NCI-H345 treated with DMSO at 0.1 percent for 48 hours (cell line): ENCODE data around the gene NT5C1B.

ENCODE experiments used
- DNase-seq: peaks from one replicate; lab custom pipeline; 2025; ENCODE audit not compliant: unreplicated experiment; lab: John Stamatoyannopoulos, UW

NT5C1B gene

DNA sequence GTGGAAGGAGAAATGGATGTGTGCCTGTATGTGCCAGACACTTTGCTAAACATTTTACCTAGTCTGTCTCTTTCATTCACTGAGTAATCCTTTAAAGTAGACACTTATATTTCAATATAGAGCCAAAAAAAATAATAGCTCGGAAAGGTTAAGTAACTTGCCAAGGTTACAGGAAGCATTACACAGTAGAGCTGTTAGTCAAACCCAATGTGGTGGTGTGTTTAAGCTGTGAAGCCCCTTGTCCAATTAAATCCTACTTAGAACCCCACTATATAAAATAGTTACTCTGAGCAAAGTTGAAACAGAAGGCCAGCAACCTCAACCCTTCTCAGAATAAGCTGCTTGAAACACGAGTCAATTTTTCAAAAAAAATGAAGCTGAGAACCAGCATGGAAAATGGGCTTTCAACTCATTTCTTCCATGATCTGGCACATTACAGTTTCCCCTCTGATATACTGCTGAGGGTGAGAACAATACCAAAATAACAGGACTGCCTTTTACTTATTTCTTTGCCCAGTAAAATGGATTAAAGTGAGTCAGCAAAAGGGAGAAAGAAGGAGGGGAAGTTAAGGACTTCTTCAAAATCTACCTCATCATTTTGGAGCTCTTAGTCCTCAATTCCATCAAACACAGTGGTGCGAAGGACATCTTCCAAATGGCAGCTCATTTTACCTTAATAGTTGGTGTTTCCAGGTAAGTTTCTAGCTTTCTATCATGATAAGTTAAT lies 36.9 kb downstream of the NT5C1B start:
- no peak for DNase-seq

GRCh38 chr2:18551623-18552022 lies 37.7 kb downstream of the NT5C1B start:
- DNase-seq, result no peak

DNA sequence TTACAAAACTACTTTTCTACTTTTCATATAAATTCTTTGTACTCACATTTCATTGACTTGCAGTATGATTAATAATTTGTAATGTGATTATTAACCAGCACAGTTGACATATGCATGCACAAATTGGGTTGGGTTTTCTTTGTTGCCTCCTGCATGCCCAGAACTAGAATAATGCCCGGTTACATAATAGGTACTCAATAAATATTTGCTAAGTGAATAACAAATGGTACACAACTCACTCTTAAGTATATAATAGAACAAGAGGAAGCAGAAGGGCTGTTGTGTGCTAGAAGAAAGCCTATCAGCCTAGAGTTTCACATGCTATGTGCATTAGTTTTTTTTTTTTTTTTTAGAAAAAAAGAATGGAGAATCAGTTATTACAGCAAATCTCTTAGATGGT lies 38.2 kb downstream of the NT5C1B start:
- DNase-seq, result no peak

DNA sequence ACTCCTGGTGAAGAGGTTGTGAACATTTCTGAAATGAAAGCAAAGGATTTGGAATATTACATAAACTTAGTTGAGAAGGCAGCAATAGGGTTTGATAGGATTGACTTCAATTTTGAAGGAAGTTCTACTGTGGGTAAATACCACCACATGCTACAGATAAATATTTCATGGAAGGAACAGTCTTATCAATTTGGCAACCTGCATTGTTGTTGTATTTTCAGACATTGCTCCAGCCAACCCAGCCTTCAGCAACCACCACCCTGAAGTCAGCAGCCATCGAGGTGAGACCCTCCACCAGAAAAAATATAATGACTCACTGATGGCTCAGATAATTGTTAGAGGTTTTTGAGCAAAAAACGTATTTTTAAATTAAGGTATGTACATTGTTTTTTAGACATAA lies 38.9 kb downstream of the NT5C1B start:
- no peak for DNase-seq

DNA sequence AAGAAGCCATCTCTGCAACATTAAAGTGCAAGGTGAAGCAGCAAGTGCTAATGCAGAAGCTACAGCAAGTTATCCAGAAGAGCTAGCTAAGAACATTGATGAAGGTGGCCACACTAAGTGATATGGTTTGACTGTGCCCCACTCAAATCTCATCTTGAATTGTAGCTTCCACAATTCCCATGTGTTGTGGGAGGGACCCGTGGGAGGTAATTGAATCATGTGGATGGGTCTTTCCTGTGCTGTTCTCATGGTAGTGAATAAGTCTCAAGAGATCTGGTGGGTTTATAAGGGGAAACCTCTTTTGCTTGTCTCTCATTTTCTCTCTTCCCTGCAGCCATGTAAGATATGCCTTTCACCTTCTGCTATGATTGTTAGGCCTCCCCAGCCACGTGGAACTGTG lies 40.3 kb downstream of the NT5C1B start:
- no peak for DNase-seq

DNA sequence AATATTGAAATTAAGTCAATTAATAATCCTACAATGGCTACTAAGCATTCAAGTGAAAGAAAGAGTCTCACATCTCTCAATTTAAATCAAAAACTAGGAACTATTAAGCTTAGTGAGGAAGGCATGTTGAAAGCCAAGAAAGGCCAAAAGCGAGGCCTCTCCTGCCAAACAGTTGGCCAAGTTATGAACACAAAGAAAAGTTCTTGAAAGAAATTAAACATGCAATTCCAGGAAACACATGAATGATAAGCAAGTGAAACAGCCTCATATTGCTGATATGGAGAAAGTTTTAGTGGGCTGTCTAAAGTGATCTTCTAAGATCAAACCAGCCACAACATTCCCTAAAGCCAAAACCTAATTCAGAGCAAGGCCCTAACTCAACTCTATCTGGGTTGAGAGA lies 40.7 kb downstream of the NT5C1B start:
- no peak for DNase-seq

DNA sequence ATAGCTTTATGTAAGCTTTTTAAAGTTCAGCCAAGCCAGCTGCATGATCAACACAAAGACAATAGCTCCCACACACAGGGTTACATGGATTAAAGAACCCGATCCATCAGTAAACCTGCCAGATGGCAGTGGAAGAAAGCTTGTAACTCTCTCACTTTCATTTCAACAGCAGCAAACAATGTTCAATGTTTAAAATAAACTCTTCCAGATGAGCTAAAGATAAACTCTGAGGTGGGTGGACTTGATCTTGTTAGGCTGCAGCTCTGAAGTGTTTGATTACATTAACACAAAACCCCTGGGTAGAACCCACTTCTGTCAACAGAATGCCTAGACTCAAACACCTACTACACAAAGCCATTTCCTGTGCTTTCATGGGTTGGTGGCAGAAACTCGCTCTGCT lies 42.8 kb downstream of the NT5C1B start:
- peak; percentile 98 for DNase-seq

DNA sequence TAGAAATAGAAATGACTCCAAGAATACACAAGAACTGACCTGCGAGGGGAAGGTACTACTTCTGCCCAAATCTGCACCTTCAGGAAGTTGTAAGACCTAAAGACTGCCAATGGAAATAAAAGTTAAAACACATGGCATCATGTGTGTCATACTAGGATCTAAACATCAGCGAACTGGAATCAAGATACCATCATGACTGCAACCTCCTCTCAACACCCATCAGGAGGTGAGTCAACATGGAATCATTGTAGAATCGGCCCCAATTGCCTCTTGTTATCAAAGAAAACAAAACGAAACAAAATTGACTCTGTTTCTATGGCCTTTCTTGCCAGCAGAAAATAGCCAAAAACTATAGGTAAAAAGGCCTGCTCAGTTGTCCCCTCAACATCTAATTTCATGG lies 44.0 kb downstream of the NT5C1B start:
- peak; percentile 10 for DNase-seq

- DNase-seq, result no peak
Measured at GRCh38 chr2:18544171-18544570, 45.2 kb downstream of the NT5C1B start.

- no peak for DNase-seq
Measured at GRCh38 chr2:18540872-18541271, 48.5 kb downstream of the NT5C1B start.

GRCh38 chr2:18536697-18537096 lies 52.7 kb downstream of the NT5C1B start:
- DNase-seq, result no peak

DNA sequence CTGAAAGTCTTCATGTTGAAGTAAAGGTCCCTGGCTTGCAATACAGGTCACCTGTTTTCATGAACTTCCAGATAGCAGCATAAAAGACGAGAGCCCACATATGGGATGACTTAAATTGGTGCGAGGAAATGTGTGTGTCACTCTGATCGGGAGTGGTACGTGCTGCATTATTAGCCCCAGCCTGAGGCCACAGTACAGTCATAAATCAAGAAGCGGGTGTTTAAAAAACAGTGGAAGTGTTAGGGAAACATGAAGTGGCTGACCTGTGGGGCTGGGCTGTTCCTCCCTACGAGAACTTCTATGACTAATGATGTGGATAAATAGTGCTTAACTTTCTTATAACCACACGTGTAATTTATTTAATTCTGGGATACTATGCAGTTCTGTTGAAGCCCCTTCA lies 53.3 kb downstream of the NT5C1B start:
- DNase-seq, result no peak

GRCh38 chr2:18531194-18531593 lies 58.2 kb downstream of the NT5C1B start:
- no peak for DNase-seq

GRCh38 chr2:18527822-18528221 lies 61.5 kb downstream of the NT5C1B start:
- no peak for DNase-seq

- DNase-seq, result no peak
Measured at GRCh38 chr2:18527326-18527725, 62.0 kb downstream of the NT5C1B start.

DNA sequence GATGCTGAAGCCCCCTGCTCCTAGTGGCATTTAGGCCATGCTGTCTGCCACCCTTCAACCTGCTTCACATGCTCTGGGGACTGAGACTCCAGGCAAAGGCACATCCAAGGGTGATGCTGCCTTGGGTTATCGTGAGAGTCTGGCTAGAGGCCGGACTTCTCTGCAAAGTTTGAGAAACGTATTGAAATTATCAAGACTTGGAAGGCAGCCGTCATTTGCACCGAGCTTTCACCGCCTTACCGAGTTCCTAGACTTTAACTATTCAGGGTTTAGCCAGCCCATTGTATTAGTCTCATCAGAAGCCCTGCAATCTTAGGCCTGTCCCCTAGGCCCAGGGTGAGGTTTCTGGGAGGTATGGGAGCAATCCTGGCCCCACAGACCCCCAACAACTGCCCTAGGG lies 62.9 kb downstream of the NT5C1B start:
- no peak for DNase-seq

DNA sequence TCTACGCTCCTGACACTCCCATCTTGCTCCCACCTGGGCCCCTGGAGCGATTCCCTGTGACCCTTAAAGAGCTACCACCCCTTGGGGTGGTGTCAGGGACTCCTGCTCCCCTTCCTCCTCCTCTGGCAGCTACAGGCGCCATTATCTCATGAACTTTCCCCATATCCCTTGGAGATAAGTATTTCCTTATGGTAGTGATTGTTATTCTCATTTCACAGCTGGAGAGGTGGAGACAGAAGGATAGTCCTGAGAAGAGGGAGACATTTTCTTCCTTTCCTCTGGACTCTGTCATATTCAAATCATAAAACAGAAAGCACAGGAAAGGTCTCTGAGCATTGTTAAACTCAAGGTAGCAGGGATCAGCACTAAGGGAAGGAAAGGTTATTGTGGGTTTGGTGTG lies 63.5 kb downstream of the NT5C1B start:
- DNase-seq, result no peak

- no peak for DNase-seq
Measured at GRCh38 chr2:18525236-18525635, 64.1 kb downstream of the NT5C1B start.

DNA sequence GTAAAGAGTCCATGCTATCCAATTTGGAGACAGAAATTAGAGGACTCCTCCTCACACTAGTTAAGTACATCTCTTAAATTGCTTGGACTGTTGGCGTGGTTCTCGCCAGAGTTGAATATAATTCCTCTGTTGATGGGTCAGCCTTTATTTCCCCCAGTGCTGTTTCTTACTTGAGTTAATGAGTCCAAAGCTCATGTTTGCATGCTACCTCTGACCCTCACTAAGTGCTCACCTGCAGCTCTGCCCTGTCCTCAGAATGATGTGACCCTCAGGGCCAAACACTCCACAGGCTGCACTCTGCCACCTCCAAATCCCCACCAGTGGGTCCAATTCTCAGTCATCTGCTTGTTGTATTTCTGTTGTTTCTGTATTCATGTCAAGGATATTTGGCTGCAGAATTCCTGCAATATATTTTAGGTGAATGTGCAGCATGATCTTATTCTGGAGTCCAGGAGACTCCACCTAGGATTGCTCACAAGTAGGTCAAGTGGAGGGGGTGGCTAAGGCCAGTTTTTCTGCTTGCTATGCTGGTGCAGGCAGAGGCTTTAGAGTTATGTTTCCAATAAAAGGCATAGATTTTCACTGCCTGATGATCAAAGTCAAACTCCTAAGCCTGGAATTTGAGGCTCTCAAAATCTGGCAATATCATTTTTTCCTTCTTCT lies 66.8 kb downstream of the NT5C1B start:
- no peak for DNase-seq

DNA sequence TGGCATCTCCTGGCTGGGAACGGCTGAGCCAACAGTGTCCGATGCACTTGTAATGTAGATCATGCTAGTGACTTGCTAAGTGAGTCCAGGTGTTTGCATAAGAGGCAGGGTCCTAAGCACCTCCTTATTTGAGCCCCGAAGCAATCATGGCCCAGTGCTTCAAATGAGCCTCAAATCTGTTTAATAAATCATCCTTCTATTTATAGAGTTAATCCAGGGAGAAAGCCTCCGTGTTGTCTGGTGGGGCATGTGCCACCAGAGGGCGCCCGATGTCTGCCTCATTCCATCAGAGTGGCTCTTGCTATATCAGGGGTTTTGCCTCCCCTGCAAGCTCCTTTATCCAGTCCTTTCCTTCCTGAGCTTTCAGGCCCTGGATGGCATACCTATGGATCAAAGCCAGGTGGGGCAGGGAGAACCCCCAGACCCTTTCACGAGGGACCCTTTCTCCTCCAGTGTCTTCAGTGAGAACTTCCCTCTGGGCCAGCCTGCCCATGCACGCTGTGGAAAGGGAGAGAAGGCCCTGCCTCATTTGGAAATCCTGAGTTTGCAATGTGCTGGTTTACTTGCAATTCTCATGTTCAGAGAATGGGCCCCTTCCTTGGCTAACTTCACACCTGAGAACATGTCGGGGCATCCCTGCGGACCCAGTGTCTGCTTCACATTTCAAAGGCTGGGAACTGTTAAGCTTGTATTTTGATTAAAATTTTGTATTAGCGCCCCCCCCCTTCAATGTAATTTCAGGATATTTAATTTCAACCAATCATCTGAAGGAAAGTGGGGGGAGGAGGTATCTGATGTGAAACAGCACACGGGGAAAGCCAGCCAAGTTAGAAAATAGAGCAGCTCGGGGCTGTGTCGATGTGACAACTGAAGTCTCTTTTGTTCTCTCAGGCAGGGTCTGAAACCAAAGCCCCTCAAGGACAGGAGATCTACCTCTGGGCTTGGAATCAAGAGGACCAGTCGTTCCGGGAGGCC lies 68.6 kb downstream of the NT5C1B start:
- peak; percentile 77 for DNase-seq

DNA sequence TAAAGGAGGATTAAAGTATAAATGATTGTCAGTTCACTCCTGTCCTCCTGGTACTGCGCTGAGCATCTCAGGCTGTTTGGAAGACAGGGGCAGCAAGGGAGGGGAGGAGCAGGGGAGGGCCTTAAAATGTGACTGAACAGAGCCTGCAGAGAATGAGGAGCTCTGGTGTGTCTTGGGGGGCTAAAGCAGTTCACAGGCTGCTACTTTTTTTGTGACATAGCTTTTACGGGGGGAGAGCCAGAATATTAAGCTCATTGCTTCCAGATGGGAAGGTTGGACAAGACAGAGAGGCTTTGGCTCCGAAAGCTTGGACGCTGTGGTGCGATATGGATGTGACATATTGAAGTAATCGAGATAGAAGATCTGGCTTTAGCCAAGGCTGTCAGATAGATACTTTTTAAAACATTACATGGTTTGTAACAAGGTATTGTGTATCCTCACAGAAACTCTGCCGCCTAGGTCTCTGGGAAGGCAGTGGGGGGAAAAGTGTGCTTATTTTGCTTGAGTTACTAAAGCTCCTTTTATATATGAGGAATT lies 69.4 kb downstream of the NT5C1B start:
- DNase-seq, result no peak
